ENCODE measurements around the gene MYRF.

- TF ChIP-seq EZH2 (IDR thresholded peaks at IDR 0.05): no peak
- TF ChIP-seq, protein P1, sequence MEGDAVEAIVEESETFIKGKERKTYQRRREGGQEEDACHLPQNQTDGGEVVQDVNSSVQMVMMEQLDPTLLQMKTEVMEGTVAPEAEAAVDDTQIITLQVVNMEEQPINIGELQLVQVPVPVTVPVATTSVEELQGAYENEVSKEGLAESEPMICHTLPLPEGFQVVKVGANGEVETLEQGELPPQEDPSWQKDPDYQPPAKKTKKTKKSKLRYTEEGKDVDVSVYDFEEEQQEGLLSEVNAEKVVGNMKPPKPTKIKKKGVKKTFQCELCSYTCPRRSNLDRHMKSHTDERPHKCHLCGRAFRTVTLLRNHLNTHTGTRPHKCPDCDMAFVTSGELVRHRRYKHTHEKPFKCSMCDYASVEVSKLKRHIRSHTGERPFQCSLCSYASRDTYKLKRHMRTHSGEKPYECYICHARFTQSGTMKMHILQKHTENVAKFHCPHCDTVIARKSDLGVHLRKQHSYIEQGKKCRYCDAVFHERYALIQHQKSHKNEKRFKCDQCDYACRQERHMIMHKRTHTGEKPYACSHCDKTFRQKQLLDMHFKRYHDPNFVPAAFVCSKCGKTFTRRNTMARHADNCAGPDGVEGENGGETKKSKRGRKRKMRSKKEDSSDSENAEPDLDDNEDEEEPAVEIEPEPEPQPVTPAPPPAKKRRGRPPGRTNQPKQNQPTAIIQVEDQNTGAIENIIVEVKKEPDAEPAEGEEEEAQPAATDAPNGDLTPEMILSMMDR (IDR thresholded peaks at IDR 0.05): no peak
Measured at GRCh38 chr11:61725781-61726231, 26.6 kb upstream of the MYRF start.

Measured in neural progenitor cell (in vitro differentiated cells).